ENCODE data around the gene LCN9. TPM values are rescaled to one million over a fixed set of nuclear protein-coding genes. Genes with fewer than 3 reads are reported as not detected.
"Not testable (repeated sequence)": the region's sequence is repeated elsewhere in the genome, so short reads cannot be mapped to it uniquely, and the experiment has no call there.

LCN9 gene
- total RNA-seq, 1 donor from 2014 or later = not detected

GRCh38 chr9:135661816-135662560 lies 1.1 kb upstream of the LCN9 start:
- H3K4me3 Mint-ChIP-seq = no peak overlapping the region
- no peak overlapping the region for H3K27ac Mint-ChIP-seq
- no peaks in the 10 kb centered on the region for H3K9me3 Mint-ChIP-seq
- DNase-seq = no peak
- no peaks in the 10 kb centered on the region for H3K36me3 Mint-ChIP-seq (ENCODE audit: low read depth)
- intact Hi-C loops (cut with micrococcal nuclease) = no loop called here
- H3K4me1 Mint-ChIP-seq = no peaks in the 10 kb centered on the region
- no peaks in the 10 kb centered on the region for H3K27me3 Mint-ChIP-seq

- Mint-ChIP-seq H3K27ac (no peak overlapping the region), H3K4me3 (no peak overlapping the region), H3K9me3 (no peaks in the 10 kb centered on the region), H3K36me3 (ENCODE audit: low read depth) (no peaks in the 10 kb centered on the region), H3K27me3 (no peaks in the 10 kb centered on the region), H3K4me1 (no peaks in the 10 kb centered on the region)
- no peak for DNase-seq
- intact Hi-C loops (cut with micrococcal nuclease) = no loop called here
These were observed 302 bp downstream of the LCN9 start for GRCh38 chr9:135663451-135663770.

- intact Hi-C loops (cut with micrococcal nuclease) = no loop called here
- Mint-ChIP-seq H3K27me3 (no peaks in the 10 kb centered on the region), H3K27ac (no peak overlapping the region), H3K36me3 (ENCODE audit: low read depth) (no peaks in the 10 kb centered on the region), H3K4me3 (no peak overlapping the region), H3K4me1 (no peaks in the 10 kb centered on the region), H3K9me3 (no peaks in the 10 kb centered on the region)
- DNase-seq = no peak
These were observed 748 bp downstream of the LCN9 start for GRCh38 chr9:135663857-135664256.

GRCh38 chr9:135664266-135664665 lies 1.2 kb downstream of the LCN9 start:
- no peaks in the 10 kb centered on the region for H3K27me3 Mint-ChIP-seq
- no peaks in the 10 kb centered on the region for H3K36me3 Mint-ChIP-seq (ENCODE audit: low read depth)
- no peak overlapping the region for H3K4me3 Mint-ChIP-seq
- no peaks in the 10 kb centered on the region for H3K4me1 Mint-ChIP-seq
- no peak for DNase-seq
- H3K27ac Mint-ChIP-seq = no peak overlapping the region
- H3K9me3 Mint-ChIP-seq = no peaks in the 10 kb centered on the region
- intact Hi-C loops (cut with micrococcal nuclease) = no loop called here

GRCh38 chr9:135664801-135665794 lies 2.0 kb downstream of the LCN9 start:
- no peaks in the 10 kb centered on the region for H3K36me3 Mint-ChIP-seq (ENCODE audit: low read depth)
- no peaks in the 10 kb centered on the region for H3K27me3 Mint-ChIP-seq
- H3K4me1 Mint-ChIP-seq = no peaks in the 10 kb centered on the region
- H3K9me3 Mint-ChIP-seq = no peaks in the 10 kb centered on the region
- intact Hi-C loops (cut with micrococcal nuclease) = no loop called here
- no peak overlapping the region for H3K4me3 Mint-ChIP-seq
- no peak overlapping the region for H3K27ac Mint-ChIP-seq
- no peak for DNase-seq

- H3K4me3 Mint-ChIP-seq = no peak overlapping the region
- H3K4me1 Mint-ChIP-seq = no peaks in the 10 kb centered on the region
- intact Hi-C loops (cut with micrococcal nuclease) = no loop called here
- H3K27ac Mint-ChIP-seq = no peak overlapping the region
- no peak for DNase-seq
- H3K9me3 Mint-ChIP-seq = no peaks in the 10 kb centered on the region
- no peaks in the 10 kb centered on the region for H3K27me3 Mint-ChIP-seq
- no peaks in the 10 kb centered on the region for H3K36me3 Mint-ChIP-seq (ENCODE audit: low read depth)
These were observed 2.7 kb downstream of the LCN9 start for GRCh38 chr9:135665795-135666189.

- Mint-ChIP-seq H3K9me3 (no peaks in the 10 kb centered on the region), H3K36me3 (ENCODE audit: low read depth) (no peaks in the 10 kb centered on the region), H3K4me1 (no peaks in the 10 kb centered on the region), H3K27me3 (no peaks in the 10 kb centered on the region), H3K27ac (no peak overlapping the region), H3K4me3 (no peak overlapping the region)
- intact Hi-C loops (cut with micrococcal nuclease) = no loop called here
- DNase-seq = no peak
These were observed 3.7 kb downstream of the LCN9 start for GRCh38 chr9:135666534-135667462.

GRCh38 chr9:135667463-135668001 lies 4.4 kb downstream of the LCN9 start:
- Mint-ChIP-seq H3K4me1 (no peaks in the 10 kb centered on the region), H3K27ac (no peak overlapping the region), H3K4me3 (no peak overlapping the region), H3K9me3 (no peaks in the 10 kb centered on the region), H3K27me3 (no peaks in the 10 kb centered on the region), H3K36me3 (ENCODE audit: low read depth) (no peaks in the 10 kb centered on the region)
- intact Hi-C loops (cut with micrococcal nuclease) = no loop called here
- DNase-seq = no peak

GRCh38 chr9:135669018-135669417 lies 5.9 kb downstream of the LCN9 start:
- H3K4me3 Mint-ChIP-seq; H3K9me3 Mint-ChIP-seq; H3K27ac Mint-ChIP-seq; H3K27me3 Mint-ChIP-seq; H3K36me3 Mint-ChIP-seq (ENCODE audit: low read depth); intact Hi-C loops (cut with micrococcal nuclease); H3K4me1 Mint-ChIP-seq; DNase-seq: not testable (repeated sequence)

GRCh38 chr9:135669616-135670285 lies 6.6 kb downstream of the LCN9 start:
- H3K27me3 Mint-ChIP-seq = no peaks in the 10 kb centered on the region
- no peaks in the 10 kb centered on the region for H3K4me1 Mint-ChIP-seq

GRCh38 chr9:135670721-135671590 lies 7.8 kb downstream of the LCN9 start:
- intact Hi-C loops (cut with micrococcal nuclease) = no loop called here
- no peak for DNase-seq
- no peaks in the 10 kb centered on the region for H3K4me1 Mint-ChIP-seq
- H3K27me3 Mint-ChIP-seq = no peaks in the 10 kb centered on the region
- no peak overlapping the region for H3K4me3 Mint-ChIP-seq
- no peaks in the 10 kb centered on the region for H3K36me3 Mint-ChIP-seq (ENCODE audit: low read depth)
- H3K9me3 Mint-ChIP-seq = no peaks in the 10 kb centered on the region
- no peak overlapping the region for H3K27ac Mint-ChIP-seq

More at GRCh38 chr9:135669616-135670285, 6.6 kb downstream of the LCN9 start:
- no peak overlapping the region for H3K27ac Mint-ChIP-seq
- no peaks in the 10 kb centered on the region for H3K9me3 Mint-ChIP-seq
- intact Hi-C loops (cut with micrococcal nuclease) = no loop called here
- H3K36me3 Mint-ChIP-seq (ENCODE audit: low read depth) = no peaks in the 10 kb centered on the region
- no peak overlapping the region for H3K4me3 Mint-ChIP-seq
- DNase-seq = no peak

GRCh38 chr9:135671591-135672041 lies 8.5 kb downstream of the LCN9 start:
- H3K27ac Mint-ChIP-seq = no peak overlapping the region
- no peak for DNase-seq

More at GRCh38 chr9:135671591-135672041, 8.5 kb downstream of the LCN9 start:
- Mint-ChIP-seq H3K36me3 (ENCODE audit: low read depth) (no peaks in the 10 kb centered on the region), H3K4me3 (no peak overlapping the region), H3K4me1 (no peaks in the 10 kb centered on the region), H3K27me3 (no peaks in the 10 kb centered on the region), H3K9me3 (no peaks in the 10 kb centered on the region)
- intact Hi-C loops (cut with micrococcal nuclease) = no loop called here
